Measurements from ENCODE around the gene TRIO.

TRIO gene

GRCh38 chr5:14244721-14245120, 101.6 kb downstream of the TRIO start:
- no peak for DNase-seq (ENCODE audit: low read depth in 1 of 2, low spot score in 1 of 2)

DNA sequence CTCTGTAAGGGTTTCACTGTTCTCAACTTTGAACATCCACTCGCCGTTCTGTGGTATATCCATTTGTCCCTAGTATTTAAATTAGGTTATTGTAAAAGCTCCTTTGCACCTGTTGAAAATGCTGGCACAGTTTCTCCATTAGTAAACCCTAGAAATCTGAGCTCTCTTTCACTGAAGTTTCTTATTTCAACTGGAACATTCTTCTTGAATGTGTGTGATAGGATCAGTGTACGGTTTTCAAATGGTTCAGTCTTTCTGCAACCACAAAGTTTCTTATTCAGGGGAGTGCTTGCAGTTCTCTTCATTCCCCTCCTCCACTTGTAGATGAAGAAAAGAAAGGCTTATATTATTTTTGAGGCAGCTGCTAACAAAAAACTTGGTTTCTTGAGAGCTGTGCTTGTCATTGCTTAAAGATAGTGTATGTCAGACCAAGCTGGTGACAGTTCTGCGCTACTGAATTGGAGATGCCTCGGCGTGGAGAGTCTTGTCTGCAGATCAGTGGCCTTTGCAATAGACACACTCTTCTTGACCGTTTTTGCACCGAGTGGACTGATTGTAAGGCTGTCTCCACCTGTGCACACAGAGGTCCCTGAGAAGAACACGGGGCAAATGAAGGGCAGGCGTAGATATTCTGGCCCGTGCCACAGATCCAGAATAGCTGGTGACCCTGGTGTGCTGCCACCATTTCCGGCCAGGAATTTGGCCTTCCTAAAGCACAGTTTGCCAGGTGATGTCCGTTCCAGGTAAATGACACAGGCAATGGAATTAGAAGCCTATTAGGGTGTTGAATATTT, 102.2 kb downstream of the TRIO start:
- no peak for DNase-seq (ENCODE audit: low read depth in 1 of 2, low spot score in 1 of 2)

DNA sequence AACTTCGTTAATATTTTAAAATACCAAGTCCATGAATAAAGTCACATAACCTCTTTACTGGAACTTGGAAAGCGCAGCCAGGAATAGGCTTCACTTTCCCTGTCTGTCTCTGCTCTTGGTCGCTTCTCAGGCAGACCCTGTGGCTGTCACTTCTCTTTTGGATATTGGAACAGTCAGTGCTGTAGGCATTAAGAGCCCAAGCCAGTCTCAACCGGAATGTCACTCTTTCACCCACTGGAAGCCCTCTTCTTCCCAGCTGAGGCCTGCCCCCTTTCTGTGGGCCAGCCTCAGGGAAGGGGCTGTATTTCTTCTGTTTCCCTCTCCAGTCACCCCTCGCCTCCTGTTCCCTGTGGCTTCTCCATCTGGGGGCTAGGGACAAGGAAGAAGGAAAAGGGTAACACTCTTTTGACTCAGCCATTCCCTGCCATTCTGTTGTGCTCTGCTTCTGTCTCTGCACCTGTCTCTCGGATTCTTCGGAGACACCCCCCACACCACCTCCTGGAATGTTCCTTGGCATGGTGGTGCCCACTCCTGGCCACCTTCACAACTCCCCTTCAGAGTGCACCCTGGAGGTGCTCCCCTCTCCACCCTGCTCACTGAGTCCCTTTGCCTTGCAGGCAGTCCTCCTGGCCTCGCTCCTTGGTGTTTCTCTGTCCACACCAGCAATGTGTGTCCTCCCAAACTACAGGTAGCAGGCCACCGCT, 103.4 kb downstream of the TRIO start:
- DNase-seq (ENCODE audit: low read depth in 1 of 2, low spot score in 1 of 2), result no peak

- DNase-seq (ENCODE audit: low read depth in 1 of 2, low spot score in 1 of 2), result no peak
These were observed 103.9 kb downstream of the TRIO start for GRCh38 chr5:14247054-14247386.

DNA sequence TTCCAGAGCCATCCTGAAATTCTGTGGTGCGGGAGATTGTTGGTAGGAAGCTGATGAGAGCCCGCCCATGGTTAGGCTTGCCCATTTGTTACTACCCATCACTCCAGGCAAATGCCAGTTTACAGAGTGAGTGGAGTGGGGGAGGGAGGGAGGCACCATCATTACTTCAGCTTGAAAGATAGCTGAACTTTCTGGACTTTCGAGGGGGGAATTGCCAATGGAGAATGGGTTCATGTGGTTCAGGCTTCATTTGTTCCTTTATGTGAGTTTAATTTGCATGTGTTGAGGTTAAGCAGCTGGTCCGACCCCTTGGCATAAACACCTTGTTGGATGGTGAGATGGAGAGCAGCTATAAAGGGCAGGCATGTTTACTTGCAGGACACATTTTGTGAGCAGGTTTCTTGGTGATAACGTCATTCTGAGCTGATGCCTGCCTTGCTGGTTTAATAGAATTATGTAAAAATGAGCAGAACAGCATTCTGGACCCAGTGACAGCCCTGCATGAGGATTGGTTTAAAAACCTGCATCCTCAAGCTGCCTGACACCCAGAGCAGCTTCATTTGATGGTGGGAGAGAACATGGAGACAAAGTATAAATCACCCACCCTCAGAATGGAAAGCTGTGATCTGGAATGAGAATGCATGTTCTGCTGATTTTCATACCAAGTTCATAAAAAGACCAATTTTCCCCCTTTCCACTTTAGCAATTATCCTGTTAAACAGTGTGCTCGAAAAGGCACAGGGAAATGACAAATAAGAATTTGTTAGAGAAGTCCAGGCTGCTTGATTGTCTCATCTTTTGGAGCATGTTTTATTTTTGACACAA, 106.3 kb downstream of the TRIO start:
- DNase-seq (ENCODE audit: low read depth in 1 of 2, low spot score in 1 of 2), result no peak

DNA sequence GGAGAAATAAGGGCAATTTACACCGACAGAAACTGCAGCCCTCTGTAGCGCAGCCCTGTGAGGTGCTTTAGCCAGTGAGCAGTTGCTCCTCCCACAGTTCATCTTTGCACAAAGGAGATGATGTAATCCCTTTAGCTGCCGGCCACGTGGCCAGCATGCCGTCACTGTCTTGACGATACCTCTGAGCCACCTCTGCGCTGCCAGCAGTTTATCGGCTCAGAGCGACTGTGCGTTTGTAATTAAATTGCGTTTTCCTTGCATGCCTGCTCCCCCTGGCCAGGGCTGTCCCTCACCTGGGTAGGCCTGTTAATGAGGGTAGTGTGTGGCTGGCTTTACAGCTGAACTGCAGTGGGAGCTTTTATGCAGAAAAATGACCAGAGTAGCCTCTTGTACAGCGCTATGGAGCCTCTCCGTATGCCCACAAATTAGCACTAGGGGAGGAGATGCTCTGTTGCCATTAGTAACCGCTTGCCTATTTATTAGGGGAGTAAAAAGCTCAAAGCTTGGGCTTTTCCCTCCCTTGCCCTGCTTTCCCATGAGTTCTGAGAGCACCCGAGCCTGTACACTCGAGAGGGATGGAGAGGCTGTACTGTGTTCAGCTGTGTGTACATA, 107.0 kb downstream of the TRIO start:
- no peak for DNase-seq (ENCODE audit: low read depth in 1 of 2, low spot score in 1 of 2)

- no peak for DNase-seq (ENCODE audit: low read depth in 1 of 2, low spot score in 1 of 2)
These were observed 107.9 kb downstream of the TRIO start for GRCh38 chr5:14250748-14251701.

GRCh38 chr5:14251733-14252132, 108.6 kb downstream of the TRIO start:
- no peak for DNase-seq (ENCODE audit: low read depth in 1 of 2, low spot score in 1 of 2)

DNA sequence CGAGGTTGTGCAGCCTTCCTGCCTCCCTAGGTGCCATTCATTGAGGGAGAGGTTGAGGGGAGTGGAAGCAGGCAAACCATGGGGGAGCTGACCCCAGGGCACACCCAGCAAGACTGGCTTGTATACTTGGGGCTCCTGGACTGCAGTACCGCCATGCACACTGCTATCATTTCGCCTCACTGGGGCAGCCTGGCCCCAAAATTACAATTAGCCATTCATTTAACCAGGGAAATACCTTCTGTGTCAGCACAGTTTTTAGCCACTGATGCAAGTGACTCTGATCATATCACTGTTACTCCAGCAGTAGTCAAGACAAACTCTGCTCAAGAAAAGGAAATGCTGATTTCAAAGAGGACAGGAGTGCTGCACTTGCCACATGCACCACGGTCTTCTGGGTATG, 109.7 kb downstream of the TRIO start:
- no peak for DNase-seq (ENCODE audit: low read depth in 1 of 2, low spot score in 1 of 2)

DNA sequence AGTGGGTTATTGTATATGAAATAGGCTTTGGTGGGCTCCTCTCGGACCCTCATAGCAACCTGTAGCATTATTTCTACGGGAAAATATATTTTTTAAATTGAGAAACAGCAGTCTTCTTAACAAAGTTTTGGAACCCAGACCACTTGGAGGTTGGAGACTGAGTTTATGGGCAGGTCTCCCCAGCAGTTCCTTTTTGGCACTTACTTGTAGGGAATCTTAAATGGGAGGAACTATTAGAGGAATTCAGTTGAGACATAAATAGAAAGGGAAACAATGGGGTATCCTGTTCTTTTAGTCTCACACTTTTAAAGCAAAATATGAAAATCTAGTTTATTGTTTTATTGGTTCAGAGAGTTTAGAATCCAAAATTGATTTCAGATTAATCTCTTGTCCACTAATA, 111.5 kb downstream of the TRIO start:
- DNase-seq (ENCODE audit: low read depth in 1 of 2, low spot score in 1 of 2), result no peak

- DNase-seq (ENCODE audit: low read depth in 1 of 2, low spot score in 1 of 2), result no peak
These were observed 113.0 kb downstream of the TRIO start for GRCh38 chr5:14256026-14256690.

- no peak for DNase-seq (ENCODE audit: low read depth in 1 of 2, low spot score in 1 of 2)
These were observed 113.7 kb downstream of the TRIO start for GRCh38 chr5:14256756-14257393.

GRCh38 chr5:14257995-14258403, 114.9 kb downstream of the TRIO start:
- DNase-seq (ENCODE audit: low read depth in 1 of 2, low spot score in 1 of 2), result no peak

DNA sequence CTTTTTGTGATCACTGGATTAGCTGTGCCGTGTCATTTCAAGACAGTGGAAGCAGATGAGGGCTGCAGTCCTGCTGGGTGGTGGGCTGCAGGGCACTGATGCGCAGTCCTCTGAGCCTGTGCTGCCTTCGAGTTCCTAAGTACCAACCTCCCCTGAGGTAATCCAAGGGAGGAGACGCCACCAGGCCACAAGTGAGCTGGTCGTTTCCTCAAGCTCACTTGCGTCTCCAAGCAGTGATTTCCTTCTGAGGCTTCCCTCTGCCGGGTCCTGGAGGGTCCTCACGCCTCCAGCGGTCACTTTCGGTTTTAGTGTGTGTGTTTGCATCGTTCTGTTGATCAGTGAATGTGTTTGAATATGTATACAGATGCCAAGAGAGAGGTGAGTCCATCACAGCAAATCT, 115.7 kb downstream of the TRIO start:
- no peak for DNase-seq (ENCODE audit: low read depth in 1 of 2, low spot score in 1 of 2)

DNA sequence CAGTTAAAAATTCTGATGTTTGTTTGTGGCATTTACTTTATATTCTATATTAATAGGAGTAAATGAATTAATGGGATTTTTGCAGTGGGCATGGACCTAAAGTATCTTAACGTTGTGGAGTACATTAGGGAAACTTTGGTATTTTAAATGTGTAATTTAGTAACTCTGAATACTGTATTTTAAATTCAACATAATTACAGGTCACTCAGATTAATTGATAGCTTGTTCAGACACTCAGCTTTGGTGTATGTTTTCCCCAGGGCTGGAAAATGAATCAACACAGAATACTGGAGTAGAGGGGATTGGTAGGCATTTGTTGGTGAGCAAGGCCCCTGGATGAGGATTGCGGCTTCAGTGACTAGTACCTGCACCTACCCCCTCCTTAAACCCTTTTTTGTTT, 117.5 kb downstream of the TRIO start:
- DNase-seq (ENCODE audit: low read depth in 1 of 2, low spot score in 1 of 2), result no peak

- DNase-seq (ENCODE audit: low read depth in 1 of 2, low spot score in 1 of 2), result no peak
These were observed 118.1 kb downstream of the TRIO start for GRCh38 chr5:14261235-14261634.

- DNase-seq (ENCODE audit: low read depth in 1 of 2, low spot score in 1 of 2), result no peak
These were observed 118.9 kb downstream of the TRIO start for GRCh38 chr5:14261856-14262611.

- no peak for DNase-seq (ENCODE audit: low read depth in 1 of 2, low spot score in 1 of 2)
These were observed 120.0 kb downstream of the TRIO start for GRCh38 chr5:14263113-14263512.

- DNase-seq (ENCODE audit: low read depth in 1 of 2, low spot score in 1 of 2), result no peak
These were observed 120.6 kb downstream of the TRIO start for GRCh38 chr5:14263699-14264098.
